Measurements from ENCODE around the gene EIF5B. TPM values are rescaled to one million over a fixed set of nuclear protein-coding genes. Genes with fewer than 3 reads are reported as not detected.

EIF5B gene
- total and polyA plus RNA-seq, 2 of the 8 experiments (the other 6 are each of a cell fraction or from before 2014, with no cell fraction given): 10.7 to 64.5 TPM

GRCh38 chr2:99342536-99342935, 5.3 kb downstream of the EIF5B start:
- no peak overlapping the region for H2AFZ ChIP-seq (ENCODE audit: low read length)
- WGBS, 2 experiments (ENCODE audit: extremely low coverage in 1 of 2, insufficient coverage in 1 of 2, insufficient read length in 1 of 2, insufficient replicate concordance in 2 of 2, low coverage in 1 of 2, low lambda C conversion rate in 2 of 2, missing lambda C conversion rate in 1 of 2): 100% methylated on average over 2 of the region's 2 CpGs; no CpG with 5 or more reads in 1 of the 2 experiments
- CTCF ChIA-PET (ENCODE audit: partially characterized antibody): no interaction called here
- no peak for TF ChIP-seq KDM5A (IDR thresholded peaks at IDR 0.05; ENCODE audit: low read length)
- no peak for TF ChIP-seq FOSL1 (IDR thresholded peaks at IDR 0.05; ENCODE audit: insufficient read depth, low read depth, low read length)
- no peak for TF ChIP-seq CHD2 (IDR thresholded peaks at IDR 0.05; ENCODE audit: low read length)
- TF ChIP-seq SAP30 (IDR thresholded peaks at IDR 0.05; ENCODE audit: insufficient read depth, insufficient replicate concordance, low read length): no peak
- TF ChIP-seq SRF (IDR thresholded peaks at IDR 0.05; ENCODE audit: low read depth, low read length): no peak
- TF ChIP-seq NANOG (IDR thresholded peaks at IDR 0.05; ENCODE audit: insufficient read depth, low read depth, low read length, poor library complexity, severe bottlenecking): no peak
- TF ChIP-seq CEBPB (IDR thresholded peaks at IDR 0.05; ENCODE audit: low read depth, low read length): no peak
- no peak for TF ChIP-seq TAF1 (IDR thresholded peaks at IDR 0.05; ENCODE audit: low read depth, low read length)
- TF ChIP-seq SIN3A (conservative IDR thresholded peaks at IDR 0.05 in 1 of 2, IDR thresholded peaks at IDR 0.05 in 1 of 2; ENCODE audit: low read depth in 1 of 2, low read length in 2 of 2): no peak
- no peak for TF ChIP-seq RBBP5 (IDR thresholded peaks at IDR 0.05; ENCODE audit: borderline replicate concordance, low read depth, low read length)
- no peak for TF ChIP-seq BACH1 (IDR thresholded peaks at IDR 0.05; ENCODE audit: low read length)
- TF ChIP-seq ATF2 (IDR thresholded peaks at IDR 0.05; ENCODE audit: low read length): no peak
- TF ChIP-seq RXRA (IDR thresholded peaks at IDR 0.05; ENCODE audit: insufficient read depth, low read depth, low read length): no peak

More at GRCh38 chr2:99342536-99342935, 5.3 kb downstream of the EIF5B start:
- H3K56ac ChIP-seq (replicated peaks; ENCODE audit: insufficient read length, low read depth, low read length): no peak overlapping the region
- no peak overlapping the region for H2BK12ac ChIP-seq (ENCODE audit: low read depth, low read length)
- H3K4ac ChIP-seq (replicated peaks; ENCODE audit: insufficient read length, low read depth, low read length): no peak overlapping the region
- POLR2A ChIA-PET (ENCODE audit: partially characterized antibody): no interaction called here
- no peak overlapping the region for H2AK5ac ChIP-seq (ENCODE audit: low read depth, low read length)
- H2BK120ac ChIP-seq (replicated peaks; ENCODE audit: low read depth, low read length): no peak overlapping the region
- H3K36me3 ChIP-seq (ENCODE audit: control insufficient read depth in 2 of 4, insufficient read depth in 4 of 4, low read length in 3 of 4): no peaks in the 10 kb centered on the region
- no peak overlapping the region for H2BK20ac ChIP-seq (ENCODE audit: low read length)
- no peaks in the 10 kb centered on the region; the same call in 1 of the 2 replicates for H3K79me1 ChIP-seq (ENCODE audit: low read depth, low read length)
- peaks cover 37 to 98% of the 10 kb centered on the region in 2 experiments for H3K79me2 ChIP-seq (ENCODE audit: control insufficient read depth in 1 of 2, insufficient read depth in 2 of 2, low read length in 2 of 2)
- H3K4me3 ChIP-seq (ENCODE audit: extremely low read depth in 1 of 4, insufficient read depth in 2 of 4, low read depth in 3 of 4, low read length in 4 of 4): no peak overlapping the region
- no peak overlapping the region for H2BK15ac ChIP-seq (ENCODE audit: low read length)
- H4K5ac ChIP-seq (ENCODE audit: insufficient read length, low read depth, low read length): no peak overlapping the region
- no peak overlapping the region for H3K14ac ChIP-seq (ENCODE audit: insufficient read length)
- no peak for FAIRE-seq
- peaks cover 2 to 8% of the 10 kb centered on the region in 2 experiments for H4K20me1 ChIP-seq (replicated peaks in 1 of 2; ENCODE audit: control insufficient read depth in 1 of 2, insufficient read depth in 2 of 2, low read length in 2 of 2)
- no peak overlapping the region for H4K91ac ChIP-seq (replicated peaks; ENCODE audit: insufficient read length, low read length)
- no peak overlapping the region for H2BK5ac ChIP-seq (ENCODE audit: low read depth, low read length)
- no peak overlapping the region for H3K18ac ChIP-seq (ENCODE audit: extremely low read depth, low read length)
- H3K27me3 ChIP-seq (replicated peaks in 1 of 4; ENCODE audit: control insufficient read depth in 3 of 4, extremely low read depth in 1 of 4, insufficient read depth in 3 of 4, low read length in 3 of 4): no peaks in the 10 kb centered on the region
- H4K8ac ChIP-seq (ENCODE audit: extremely low read depth, insufficient read depth, low read length): no peak overlapping the region
- no peaks in the 10 kb centered on the region for H3K9me3 ChIP-seq (ENCODE audit: insufficient read depth in 2 of 2, low read depth in 1 of 2, low read length in 1 of 2)
- 0 out of 2 replicates have a peak, but pooled peaks cover 4% of the 10 kb centered on the region for H3K23me2 ChIP-seq (ENCODE audit: low read depth, low read length)
- no peak overlapping the region for H3K4me2 ChIP-seq (ENCODE audit: insufficient read depth in 1 of 2, low read depth in 2 of 2, low read length in 2 of 2)
- no peak for DNase-seq (ENCODE audit: low read depth in 1 of 2, low spot score in 2 of 2)
- H3K9ac ChIP-seq (replicated peaks in 1 of 4; ENCODE audit: extremely low read depth in 1 of 4, low read depth in 3 of 4, low read length in 3 of 4): no peak overlapping the region
- H3K23ac ChIP-seq (ENCODE audit: insufficient read length): no peak overlapping the region
- peaks cover 0 to 4% (median 0%) of the 10 kb centered on the region in 4 experiments; a peak in 1 of 7 replicates for H3K4me1 ChIP-seq (replicated peaks in 1 of 4; ENCODE audit: control insufficient read depth in 3 of 4, insufficient read depth in 4 of 4, low read length in 3 of 4)
- H3K27ac ChIP-seq (ENCODE audit: low read depth, low read length): no peak overlapping the region

Data from H1 (cell line).